Keratinocyte (primary cell): ENCODE measurements around the gene FRAT2.
"Not testable (repeated sequence)": the region's sequence is repeated elsewhere in the genome, so short reads cannot be mapped to it uniquely, and the experiment has no call there.

Experiments
- CTCF ChIP-seq, 3 experiments: IDR thresholded peaks in 1 of 3; conservative IDR thresholded peaks in 1 of 3; optimal IDR thresholded peaks in 1 of 3; 2 replicates in 2 of 3; 3 replicates in 1 of 3; pipeline versions ENCODE3 to v1.5.1; 2011; ENCODE audit warnings: low read length in 3 of 3, mild to moderate bottlenecking in 3 of 3, moderate library complexity in 2 of 3, control low read depth in 1 of 3, inconsistent platforms in 1 of 3; ENCODE audit not compliant: insufficient read depth in 2 of 3; ENCODE audit errors: extremely low read depth in 1 of 3
- EZH2 ChIP-seq: IDR thresholded peaks from one replicate; pipeline ENCODE4 v1.6.1; 2012; ENCODE audit warnings: inconsistent platforms, mild to moderate bottlenecking, low read length, moderate library complexity

- not testable (repeated sequence) for TF ChIP-seq CTCF (optimal IDR thresholded peaks at IDR 0.05 in 1 of 3, IDR thresholded peaks at IDR 0.05 in 1 of 3, conservative IDR thresholded peaks at IDR 0.05 in 1 of 3; ENCODE audit: extremely low read depth in 1 of 3, insufficient read depth in 2 of 3, low read length in 3 of 3); EZH2
Measured at GRCh38 chr10:97343664-97344063, 9.1 kb upstream of the FRAT2 start.
